Measurements from ENCODE around the gene KIF2A. TPM values are rescaled to one million over a fixed set of nuclear protein-coding genes. Genes with fewer than 3 reads are reported as not detected.
A peak's percentile ranks its signal among the peaks of the same experiment; 100 is the strongest.
"Not testable (repeated sequence)": the region's sequence is repeated elsewhere in the genome, so short reads cannot be mapped to it uniquely, and the experiment has no call there.

KIF2A gene
- total and polyA plus RNA-seq, 2 of the 13 experiments (the other 11 are each of a cell fraction or from before 2014, with no cell fraction given) = 8.5 to 19.2 TPM

DNA sequence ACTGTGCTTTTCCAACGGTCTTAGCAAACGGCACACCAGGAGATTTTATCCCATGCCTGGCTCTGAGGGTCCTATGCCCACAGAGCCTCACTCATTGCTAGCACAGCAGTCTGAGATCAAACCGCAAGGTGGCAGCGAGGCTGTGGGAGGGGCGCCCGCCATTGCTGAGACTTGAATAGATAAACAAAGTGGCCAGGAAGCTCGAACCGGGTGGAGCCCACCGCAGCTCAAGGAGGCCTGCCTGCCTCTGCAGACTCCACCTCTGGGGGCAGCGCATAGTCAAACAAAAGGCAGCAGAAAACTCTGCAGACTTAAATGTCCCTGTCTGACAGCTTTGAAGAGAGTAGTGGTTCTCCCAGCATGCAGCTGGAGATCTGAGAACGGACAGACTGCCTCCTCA, 14.2 kb upstream of the KIF2A start:
- POLR2A ChIA-PET; H2AFZ ChIP-seq (ENCODE audit: low read length); H3K27me3 ChIP-seq (ENCODE audit: control insufficient read depth in 1 of 2, insufficient read depth in 2 of 2, low read length in 2 of 2); H3K4me3 ChIP-seq (replicated peaks in 1 of 3; ENCODE audit: insufficient read depth in 1 of 3, low read depth in 2 of 3, low read length in 3 of 3); H4K20me1 ChIP-seq (ENCODE audit: insufficient read depth, low read length); H3K36me3 ChIP-seq (replicated peaks in 1 of 2; ENCODE audit: control insufficient read depth in 1 of 2, insufficient read depth in 2 of 2, low read length in 2 of 2); H3K9me3 ChIP-seq (ENCODE audit: low read length); DNase-seq (ENCODE audit: low spot score); FAIRE-seq; H3K9ac ChIP-seq (ENCODE audit: insufficient read depth, low read depth, low read length); H3K4me2 ChIP-seq (ENCODE audit: low read depth, low read length); in situ Hi-C loops (cut with HindIII; ENCODE audit: extremely low pct_ligation_motif_present, low pct_unique_long_range_greater_than_20kb); H3K79me2 ChIP-seq (ENCODE audit: insufficient read depth, low read length); H3K4me1 ChIP-seq (ENCODE audit: insufficient read depth, low read length); H3K27ac ChIP-seq (ENCODE audit: extremely low read length, insufficient read depth, low read length); ATAC-seq; BruUV-seq (replicated peaks): not testable (repeated sequence)
- TF ChIP-seq STAG1 (CRISPR knock-in tag; IDR thresholded peaks at IDR 0.05) = peak; percentile 20; the same call in 1 of the 2 replicates
- peak; percentile 33 for TF ChIP-seq CTCF (CRISPR knock-in tag; IDR thresholded peaks at IDR 0.05)
- WGBS (ENCODE audit: low lambda C conversion rate) = 29% methylated on average over 3 of the region's 11 CpGs
- intact Hi-C loops (cut with micrococcal nuclease; ENCODE audit: unreplicated experiment) = loop anchor here (1.0 kb wide), 1 partner anchor 62 kb away; no protein-coding TSS in a partner anchor
- CTCF ChIA-PET (ENCODE audit: low intra/inter-chr PET ratio, low total read pairs) = interaction anchor here (1.6 kb wide), 1 partner anchor 62 kb away, joined by 5 read pairs; no protein-coding TSS in a partner anchor

- in situ Hi-C loops (cut with HindIII; ENCODE audit: extremely low pct_ligation_motif_present, low pct_unique_long_range_greater_than_20kb) = no loop called here
- no TSS peak for BruUV-seq (replicated peaks)
- H3K4me1 ChIP-seq (ENCODE audit: insufficient read depth, low read length) = no peaks in the 10 kb centered on the region
- FAIRE-seq (no peak), DNase-seq (ENCODE audit: low spot score) (no peak), ATAC-seq (no peak)
- POLR2A ChIA-PET = no interaction called here
- no peak overlapping the region for H3K4me3 ChIP-seq (replicated peaks in 1 of 3; ENCODE audit: insufficient read depth in 1 of 3, low read depth in 2 of 3, low read length in 3 of 3)
- no peaks in the 10 kb centered on the region for H4K20me1 ChIP-seq (ENCODE audit: insufficient read depth, low read length)
- no peaks in the 10 kb centered on the region for H3K79me2 ChIP-seq (ENCODE audit: insufficient read depth, low read length)
- no peak overlapping the region for H3K27ac ChIP-seq (ENCODE audit: extremely low read length, insufficient read depth, low read length)
- WGBS (ENCODE audit: low lambda C conversion rate) = 49% methylated on average over 2 of the region's 2 CpGs
- CTCF ChIA-PET (ENCODE audit: low intra/inter-chr PET ratio, low total read pairs) = no interaction called here
- no peak overlapping the region for H2AFZ ChIP-seq (ENCODE audit: low read length)
- intact Hi-C loops (cut with micrococcal nuclease; ENCODE audit: unreplicated experiment) = no loop called here
- no peak overlapping the region for H3K9ac ChIP-seq (ENCODE audit: insufficient read depth, low read depth, low read length)
- 0 out of 5 replicates have a peak, but pooled peaks cover 0 to 3% of the 10 kb centered on the region in 2 experiments for H3K27me3 ChIP-seq (ENCODE audit: control insufficient read depth in 1 of 2, insufficient read depth in 2 of 2, low read length in 2 of 2)
- H3K36me3 ChIP-seq (replicated peaks in 1 of 2; ENCODE audit: control insufficient read depth in 1 of 2, insufficient read depth in 2 of 2, low read length in 2 of 2) = no peaks in the 10 kb centered on the region
- no peaks in the 10 kb centered on the region for H3K9me3 ChIP-seq (ENCODE audit: low read length)
- TF ChIP-seq ZSCAN22 (CRISPR knock-in tag; IDR thresholded peaks at IDR 0.05) = no peak
- TF ChIP-seq TAF1 (CRISPR knock-in tag; IDR thresholded peaks at IDR 0.05) = no peak
- TF ChIP-seq RBM22 (optimal IDR thresholded peaks at IDR 0.05; ENCODE audit: low read length) = no peak
- no peak overlapping the region for H3K4me2 ChIP-seq (ENCODE audit: low read depth, low read length)
Measured at GRCh38 chr5:62296998-62297397, 9.0 kb upstream of the KIF2A start.
